ENCODE measurements around the gene LAIR1.
"Not testable (repeated sequence)": the region's sequence is repeated elsewhere in the genome, so short reads cannot be mapped to it uniquely, and the experiment has no call there.

LAIR1 gene

GRCh38 chr19:54341295-54341694, 23.4 kb downstream of the LAIR1 start:
- DNase-seq (ENCODE audit: low spot score): no peak

DNA sequence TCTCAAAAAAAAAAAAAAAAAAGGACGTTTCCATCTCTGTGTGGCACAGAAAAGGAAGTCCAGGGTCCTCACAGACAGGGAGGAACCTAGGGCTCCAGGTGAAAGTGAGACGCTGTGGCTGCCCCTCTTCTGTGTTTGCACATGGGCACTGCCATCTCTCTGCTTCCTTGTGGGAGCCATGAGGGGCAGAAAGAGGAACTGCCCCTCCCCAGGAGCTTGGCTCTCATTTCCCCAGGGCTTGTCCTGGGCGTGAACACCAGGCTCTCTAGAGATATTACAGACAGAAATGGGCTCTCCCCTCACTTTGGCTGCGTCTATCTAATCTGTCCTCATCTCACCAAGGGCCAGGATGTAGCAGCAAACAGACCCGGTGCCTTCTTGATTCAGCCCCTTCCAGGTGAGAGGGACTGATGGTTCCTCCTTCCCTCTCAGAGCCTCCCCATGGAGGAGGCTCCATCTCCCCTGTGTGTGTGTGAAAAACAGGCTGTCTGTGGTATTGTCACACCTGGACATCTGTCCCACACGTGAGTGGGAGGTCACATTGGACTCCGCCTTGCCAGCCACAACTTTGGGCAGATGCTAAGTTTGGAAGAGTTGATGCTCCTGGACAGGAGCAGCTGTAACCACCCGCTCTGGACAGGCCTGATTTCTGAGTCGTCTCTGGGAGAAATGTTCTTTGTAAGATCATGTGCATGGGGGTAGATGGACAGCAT, 24.9 kb downstream of the LAIR1 start:
- no peak for DNase-seq (ENCODE audit: low spot score)

GRCh38 chr19:54338521-54338920, 26.2 kb downstream of the LAIR1 start:
- DNase-seq (ENCODE audit: low spot score): no peak

GRCh38 chr19:54337858-54338230, 26.9 kb downstream of the LAIR1 start:
- no peak for DNase-seq (ENCODE audit: low spot score)

DNA sequence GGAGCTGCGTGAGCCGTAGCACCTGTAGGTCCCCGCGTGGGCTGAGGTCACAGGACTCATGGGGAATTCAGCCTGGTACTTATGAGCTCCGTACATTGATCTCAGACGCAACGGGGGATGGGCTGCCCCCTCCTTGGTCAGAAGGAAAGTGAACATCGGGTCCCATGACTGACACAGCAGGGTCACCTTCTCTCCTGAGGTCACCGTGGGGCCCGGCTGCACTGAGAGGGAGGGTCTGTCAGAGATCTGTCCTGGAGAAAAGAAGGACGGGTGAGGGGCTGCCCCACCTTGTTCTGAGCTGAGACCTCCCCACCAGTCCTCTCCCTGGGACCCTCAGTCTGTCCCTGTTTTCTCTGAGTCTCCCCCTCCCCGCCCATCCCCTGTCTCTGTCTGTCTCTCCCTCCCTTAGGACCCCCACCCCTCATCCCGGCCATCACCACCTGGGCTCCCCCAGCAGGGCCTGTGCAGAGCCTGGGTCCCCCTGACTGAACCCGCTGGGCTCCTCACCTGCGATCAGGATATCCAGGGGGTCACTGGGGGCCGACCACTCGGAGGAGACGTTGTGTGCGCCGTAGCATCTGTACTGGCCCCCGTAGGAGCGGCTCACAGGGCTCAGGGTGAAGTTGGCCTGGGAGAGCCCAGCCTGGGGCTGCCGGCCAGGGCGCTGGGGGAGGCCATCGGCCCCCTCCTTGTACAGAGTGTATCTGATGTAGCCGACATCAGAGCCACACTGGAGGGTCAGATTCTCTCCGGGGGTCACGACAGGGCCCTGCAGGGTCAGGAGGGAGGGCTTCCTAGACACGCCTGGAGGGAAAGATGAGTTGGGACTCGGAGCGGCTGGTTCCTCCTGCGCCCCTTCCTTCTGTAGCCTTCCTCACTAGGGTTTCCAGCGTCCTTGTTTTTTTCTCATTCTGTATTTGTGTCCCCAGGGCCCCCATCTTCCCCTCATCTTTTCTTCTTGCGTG, 27.6 kb downstream of the LAIR1 start:
- no peak for DNase-seq (ENCODE audit: low spot score)

GRCh38 chr19:54335979-54336892, 28.5 kb downstream of the LAIR1 start:
- DNase-seq (ENCODE audit: low spot score): no peak

GRCh38 chr19:54335164-54335563, 29.6 kb downstream of the LAIR1 start:
- no peak for DNase-seq (ENCODE audit: low spot score)

GRCh38 chr19:54333586-54334298, 31.0 kb downstream of the LAIR1 start:
- DNase-seq (ENCODE audit: low spot score): no peak

DNA sequence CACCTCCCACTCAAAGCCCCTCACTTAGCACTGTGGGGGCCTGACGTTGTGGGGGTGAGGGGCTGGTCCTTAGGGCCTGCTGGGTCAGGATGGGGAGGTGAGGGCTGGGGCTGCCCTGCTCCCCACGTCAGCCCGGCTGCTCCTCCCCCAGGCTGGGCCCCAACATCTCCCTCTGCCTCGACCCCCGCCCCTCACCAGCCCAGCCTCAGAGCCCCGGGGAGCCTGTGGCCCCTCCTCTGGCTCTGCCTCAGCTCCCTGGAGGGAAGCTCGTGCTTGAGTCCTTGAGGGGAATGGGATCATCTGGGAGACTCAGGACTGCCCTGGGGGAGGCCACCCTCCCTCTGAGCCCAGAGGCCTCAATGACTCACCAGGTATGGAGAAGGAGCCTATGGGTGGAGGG, 32.6 kb downstream of the LAIR1 start:
- no peak for DNase-seq (ENCODE audit: low spot score)

DNA sequence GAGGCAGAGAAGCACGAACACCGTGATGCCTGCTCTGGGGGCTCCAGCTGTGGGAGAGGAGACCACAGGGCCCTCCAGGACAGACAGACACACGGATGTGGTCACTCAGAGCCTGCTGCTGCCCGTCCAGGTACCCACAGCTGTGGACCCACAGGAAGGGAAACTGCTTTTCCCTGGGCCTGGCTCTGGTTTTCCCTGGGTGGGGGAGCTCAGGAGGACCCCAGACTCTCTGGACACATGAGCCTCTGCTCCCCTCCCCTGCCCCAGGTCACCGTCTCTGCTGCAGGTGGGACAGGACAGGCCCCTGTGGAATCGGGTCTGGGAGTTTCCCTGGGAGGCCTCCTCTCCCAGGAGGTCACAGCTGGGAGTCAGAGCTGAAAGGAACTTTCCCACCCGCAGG, 33.1 kb downstream of the LAIR1 start:
- no peak for DNase-seq (ENCODE audit: low spot score)

GRCh38 chr19:54329476-54330165, 35.1 kb downstream of the LAIR1 start:
- no peak for DNase-seq (ENCODE audit: low spot score)

DNA sequence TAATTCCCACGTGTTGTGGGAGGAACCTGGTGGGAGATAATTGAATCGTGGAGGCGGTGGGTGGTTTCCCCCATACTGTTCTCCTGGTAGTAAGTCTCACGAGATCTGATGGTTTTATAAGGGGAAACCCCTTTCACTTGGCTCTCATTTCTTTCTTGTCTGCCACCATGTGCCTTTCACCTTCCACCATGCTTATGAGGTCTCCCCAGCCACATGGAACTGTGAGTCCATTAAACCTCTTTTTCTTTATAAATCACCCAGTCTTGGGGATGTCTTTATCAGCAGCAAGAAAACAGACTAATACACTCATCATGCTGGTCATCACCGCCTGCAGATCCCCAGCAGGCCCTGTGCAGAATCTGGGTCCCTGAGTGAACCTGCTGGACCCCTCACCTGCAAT, 36.0 kb downstream of the LAIR1 start:
- DNase-seq (ENCODE audit: low spot score): not testable (repeated sequence)

- DNase-seq (ENCODE audit: low spot score): no peak
Measured at GRCh38 chr19:54325631-54326030, 39.1 kb downstream of the LAIR1 start.

DNA sequence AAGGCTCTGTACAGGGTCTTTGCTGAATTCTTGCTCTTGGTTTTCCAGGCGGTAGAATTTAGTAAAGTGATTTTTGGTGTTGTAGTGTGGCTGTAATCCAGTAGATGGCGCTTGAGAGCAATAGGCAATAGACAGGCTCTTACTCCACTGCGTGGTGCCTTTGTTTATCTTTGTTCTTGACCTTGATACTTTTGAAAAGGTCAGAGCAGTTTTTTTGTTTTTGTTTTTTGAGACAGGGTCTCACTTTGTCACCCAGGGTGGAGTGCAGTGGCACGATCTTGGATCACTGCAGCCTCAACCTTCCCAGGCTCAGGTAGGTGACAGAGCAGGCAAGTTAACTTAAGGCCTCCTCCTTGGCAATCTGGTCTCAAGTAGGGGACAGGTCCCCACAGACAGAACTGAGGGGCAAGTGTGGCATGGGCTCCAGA, 39.5 kb downstream of the LAIR1 start:
- peak; percentile 51 for DNase-seq (ENCODE audit: low spot score)

- no peak for DNase-seq (ENCODE audit: low spot score)
Measured at GRCh38 chr19:54324071-54324470, 40.7 kb downstream of the LAIR1 start.

DNA sequence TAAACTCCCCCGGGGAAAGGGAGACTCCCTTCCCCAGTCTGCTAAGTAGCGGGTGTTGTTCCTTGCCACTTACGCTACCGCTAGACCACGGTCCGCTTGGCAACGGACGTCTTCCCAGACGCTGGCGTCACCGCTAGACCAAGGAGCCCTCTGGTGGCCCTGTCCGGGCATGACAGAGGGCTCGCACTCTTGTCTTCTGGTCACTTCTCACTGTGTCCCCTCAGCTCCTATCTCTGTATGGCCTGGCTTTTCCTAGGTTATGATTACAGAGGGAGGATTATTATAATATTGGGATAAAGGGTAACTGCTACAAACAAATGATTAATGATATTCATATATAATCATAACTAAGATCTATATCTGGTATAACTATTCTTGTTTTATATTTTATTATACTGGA, 41.8 kb downstream of the LAIR1 start:
- not testable (repeated sequence) for DNase-seq (ENCODE audit: low spot score)

DNA sequence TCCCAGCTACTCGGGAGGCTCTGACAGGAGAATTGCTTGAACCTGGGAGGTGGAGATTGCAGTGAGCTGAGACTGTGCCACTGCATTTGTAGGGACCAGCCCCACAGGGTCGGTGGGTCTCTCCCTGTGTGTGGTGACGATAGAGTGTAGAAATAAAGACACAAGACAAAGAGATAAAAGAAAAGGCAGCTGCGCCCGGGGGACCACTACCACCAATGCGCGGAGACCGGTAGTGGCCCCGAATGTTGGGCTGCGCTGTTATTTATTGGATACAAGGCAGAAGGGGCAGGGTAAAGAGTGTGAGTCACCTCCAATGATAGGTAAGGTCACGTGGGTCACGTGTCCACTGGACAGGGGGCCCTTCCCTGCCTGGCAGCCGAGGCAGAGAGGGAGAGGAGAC, 42.4 kb downstream of the LAIR1 start:
- not testable (repeated sequence) for DNase-seq (ENCODE audit: low spot score)

- no peak for DNase-seq (ENCODE audit: low spot score)
Measured at GRCh38 chr19:54319892-54320670, 44.6 kb downstream of the LAIR1 start.

- no peak for DNase-seq (ENCODE audit: low spot score)
Measured at GRCh38 chr19:54319049-54319448, 45.7 kb downstream of the LAIR1 start.

DNA sequence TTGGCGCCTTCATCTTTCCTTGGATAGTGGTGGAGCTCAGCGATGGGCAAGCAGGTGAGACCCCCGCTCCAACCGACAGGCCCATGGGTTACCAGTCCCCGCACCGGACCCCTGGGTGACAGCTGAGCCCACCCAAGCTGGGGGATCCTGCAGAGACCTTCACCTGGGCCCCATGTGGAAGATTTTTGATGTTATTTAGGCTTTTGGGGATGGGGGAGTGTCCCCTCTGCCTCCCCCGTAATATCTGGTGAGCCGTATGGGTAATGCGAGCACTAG, 46.8 kb downstream of the LAIR1 start:
- DNase-seq (ENCODE audit: low spot score): no peak

Measured in HuH-7 (cell line).